Activated naive CD4-positive, alpha-beta T cell treated with anti-CD3 and anti-CD28 coated beads, Interleukin-2, amount 50 U/mL, for 16 hours (primary cell): ENCODE results near the gene IL1RAPL1.

Experiments
- DNase-seq: peaks from one replicate; pipeline ENCODE4 v3.0.0-alpha.2; 2020

Gene IL1RAPL1

DNA sequence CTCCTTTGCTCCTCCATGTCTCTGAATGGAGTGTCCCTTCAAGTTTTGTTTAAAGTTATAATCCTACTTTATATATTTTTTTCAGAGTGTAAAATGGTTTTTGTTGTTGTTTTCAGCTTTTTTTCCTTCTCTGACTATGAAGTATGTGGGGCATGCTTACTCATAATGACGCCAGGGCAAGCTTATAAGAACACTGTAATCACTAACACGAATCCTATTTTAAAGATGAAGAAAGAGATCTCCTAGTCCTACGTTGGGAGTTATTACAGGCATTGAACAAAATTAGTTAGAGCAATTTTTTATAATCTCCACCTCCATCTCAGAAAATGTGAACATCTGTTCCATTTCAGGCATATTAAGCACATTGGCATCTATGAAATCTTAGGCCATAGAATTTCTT lies 1360.0 kb downstream of the IL1RAPL1 start:
- no peak for DNase-seq

DNA sequence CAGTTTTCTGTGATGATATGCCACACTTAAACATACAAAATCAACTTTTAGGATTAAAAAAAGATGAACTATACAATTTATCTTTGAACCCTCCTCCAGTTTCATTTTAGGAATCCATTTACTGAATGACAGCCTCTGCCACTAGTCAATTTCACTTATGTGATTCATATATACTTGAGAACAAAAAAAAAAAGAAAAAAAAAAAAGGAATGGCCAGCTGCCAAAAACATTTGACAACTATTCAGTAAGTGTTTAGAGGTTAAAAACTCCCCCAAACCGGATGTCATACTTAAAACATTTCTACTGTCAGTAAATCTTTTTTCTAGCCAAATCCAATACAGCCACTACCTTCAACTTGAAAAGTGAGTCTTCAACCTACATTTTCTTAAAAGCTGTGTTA lies 1361.4 kb downstream of the IL1RAPL1 start:
- DNase-seq, result no peak

DNA sequence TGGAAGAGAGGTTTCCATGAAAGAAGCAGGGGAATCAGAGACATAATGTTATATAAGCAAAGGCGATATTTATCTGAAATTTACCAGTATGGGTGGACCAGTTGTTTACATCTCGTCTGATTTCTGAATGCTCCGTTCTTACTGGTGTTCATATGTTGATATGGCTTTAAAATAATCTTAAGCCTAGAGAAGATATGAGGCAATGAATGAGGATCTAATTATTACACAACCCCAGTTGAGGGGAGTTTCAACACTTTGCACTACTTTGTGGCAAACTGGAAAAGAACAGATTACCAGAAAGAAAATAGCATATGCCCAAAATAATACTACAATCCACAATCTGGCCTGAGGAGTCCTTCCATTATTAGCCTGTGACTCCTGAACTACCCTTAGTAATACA lies 1364.8 kb downstream of the IL1RAPL1 start:
- DNase-seq, result no peak

DNA sequence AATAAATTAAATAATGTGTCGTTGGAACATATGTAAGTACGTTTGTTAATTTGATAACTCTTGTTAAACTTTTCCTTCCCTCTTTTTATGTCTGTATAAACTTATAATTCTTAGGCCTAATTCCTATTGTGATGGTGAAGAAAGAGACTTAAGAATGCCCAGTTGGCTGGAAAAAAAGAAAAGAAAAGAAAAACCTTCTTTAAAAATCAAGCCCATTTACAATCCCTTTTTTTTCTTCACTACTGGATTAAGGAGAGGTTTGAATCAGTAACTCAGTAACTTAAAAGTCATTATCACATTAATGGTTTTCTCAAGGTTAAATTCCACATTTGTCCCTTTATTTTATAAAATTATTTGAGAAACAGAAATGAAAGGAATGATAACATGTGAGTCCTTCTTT lies 1374.8 kb downstream of the IL1RAPL1 start:
- DNase-seq, result no peak

DNA sequence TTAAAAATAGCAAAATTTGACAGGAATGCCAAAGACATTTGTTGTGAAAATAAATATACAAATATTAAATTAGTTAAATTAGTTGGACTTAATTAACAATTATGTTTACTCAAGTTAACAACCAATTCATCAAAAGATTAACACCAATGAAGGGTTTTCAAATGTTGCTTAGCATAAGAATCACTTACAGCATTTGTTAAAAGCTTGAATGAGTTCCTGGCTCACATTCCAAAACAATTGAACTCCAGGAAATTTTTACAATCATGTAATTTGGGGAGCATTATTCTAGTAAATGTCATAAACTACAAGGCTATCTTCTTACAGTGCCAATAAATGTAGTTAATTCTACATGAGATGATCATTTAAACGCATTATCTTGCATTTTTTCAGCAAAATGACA lies 1378.4 kb downstream of the IL1RAPL1 start:
- no peak for DNase-seq

DNA sequence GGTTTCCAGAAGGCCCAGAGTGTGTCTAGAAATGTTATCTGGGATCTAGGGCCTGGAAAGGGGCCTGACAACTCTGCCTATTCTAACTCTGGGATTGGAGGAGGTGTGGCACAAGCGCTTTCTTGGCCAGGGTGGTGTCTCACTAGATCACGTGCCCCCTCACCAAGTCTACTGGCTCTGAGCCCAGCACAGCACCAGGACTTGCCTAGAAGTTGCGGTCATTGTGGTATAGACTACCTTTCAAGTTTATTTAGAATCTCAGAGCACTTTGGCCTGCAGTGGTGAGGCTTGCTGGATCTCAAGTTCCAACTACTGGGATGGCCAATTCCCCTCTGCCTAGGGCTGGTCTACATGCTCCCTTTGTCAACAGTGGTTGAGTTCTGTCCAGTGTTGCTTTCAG lies 1404.8 kb downstream of the IL1RAPL1 start:
- DNase-seq, result no peak

DNA sequence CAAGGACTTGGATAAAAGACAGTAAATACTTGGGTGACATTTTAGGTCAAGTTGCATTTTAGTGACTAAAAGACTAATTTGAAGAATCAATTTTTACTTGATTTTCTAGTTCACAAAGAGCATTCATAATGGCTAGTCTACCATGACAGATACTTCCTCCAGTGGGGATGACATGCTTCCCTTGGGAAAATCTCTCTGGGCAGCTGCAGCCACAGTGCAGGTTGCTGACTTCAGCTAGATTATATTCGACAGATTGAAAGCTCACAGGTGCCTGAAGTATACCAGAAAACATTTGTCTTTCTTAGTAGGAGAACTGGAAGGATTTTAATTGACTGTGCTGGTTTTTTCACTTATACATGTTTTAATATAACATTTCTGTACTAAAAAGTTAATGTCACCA lies 1418.6 kb downstream of the IL1RAPL1 start:
- DNase-seq, result no peak
